NCI-H1930 (cell line): ENCODE data around the gene ZC4H2.
"Not testable (repeated sequence)": the region's sequence is repeated elsewhere in the genome, so short reads cannot be mapped to it uniquely, and the experiment has no call there.

ENCODE experiments used
- DNase-seq, 2 experiments: peaks; one replicate each; lab custom pipeline; 2025; lab: John Stamatoyannopoulos, UW

Gene ZC4H2, protein sequence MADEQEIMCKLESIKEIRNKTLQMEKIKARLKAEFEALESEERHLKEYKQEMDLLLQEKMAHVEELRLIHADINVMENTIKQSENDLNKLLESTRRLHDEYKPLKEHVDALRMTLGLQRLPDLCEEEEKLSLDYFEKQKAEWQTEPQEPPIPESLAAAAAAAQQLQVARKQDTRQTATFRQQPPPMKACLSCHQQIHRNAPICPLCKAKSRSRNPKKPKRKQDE

GRCh38 chrX:64975989-64976672 lies at the start of gene ZC4H2:
Gene ZC4H2, minus strand, starts transcription at chrX:64976450. Its CDS starts 73 bp downstream, at chrX:64976377.
- DNase-seq: peak; percentile 10 to 15

DNA sequence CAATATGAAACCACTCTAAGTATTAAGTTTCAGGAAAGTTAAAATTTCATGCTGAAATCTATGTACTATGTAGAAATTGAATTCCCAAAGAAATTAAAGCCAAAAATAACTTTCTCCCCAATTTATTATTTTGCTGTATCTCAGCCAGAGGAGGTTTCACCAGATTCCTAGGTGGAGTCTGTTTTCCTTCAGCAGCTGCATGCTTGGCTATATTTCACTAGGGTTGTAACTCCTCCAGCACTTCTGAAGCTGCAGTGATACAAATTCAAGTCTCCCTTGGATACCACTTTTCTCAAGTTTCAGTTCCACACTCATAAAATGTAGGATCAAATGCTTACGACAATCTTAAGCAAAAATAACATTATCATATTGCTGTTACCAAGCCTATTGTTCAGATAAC lies 41.2 kb upstream of the ZC4H2 start:
- no peak for DNase-seq

DNA sequence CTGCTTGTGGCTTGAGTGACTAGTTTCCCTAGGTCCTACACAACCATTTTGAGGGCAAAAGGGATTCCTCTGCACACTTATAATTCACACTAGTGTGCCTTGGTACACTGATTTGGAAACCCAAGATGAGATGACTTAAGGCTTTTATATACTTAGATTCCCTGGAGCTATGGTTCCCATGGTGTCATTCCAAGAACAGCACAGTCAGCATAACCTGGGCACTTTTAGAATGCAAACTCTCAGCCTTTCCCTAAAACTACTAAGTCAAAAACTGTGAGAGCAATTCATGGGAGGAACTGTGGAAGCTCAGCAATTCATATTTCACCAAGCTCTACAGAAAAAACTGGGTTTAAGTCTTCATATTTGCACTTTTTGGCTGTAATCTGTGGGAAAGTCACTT lies 38.0 kb upstream of the ZC4H2 start:
- DNase-seq: no peak

DNA sequence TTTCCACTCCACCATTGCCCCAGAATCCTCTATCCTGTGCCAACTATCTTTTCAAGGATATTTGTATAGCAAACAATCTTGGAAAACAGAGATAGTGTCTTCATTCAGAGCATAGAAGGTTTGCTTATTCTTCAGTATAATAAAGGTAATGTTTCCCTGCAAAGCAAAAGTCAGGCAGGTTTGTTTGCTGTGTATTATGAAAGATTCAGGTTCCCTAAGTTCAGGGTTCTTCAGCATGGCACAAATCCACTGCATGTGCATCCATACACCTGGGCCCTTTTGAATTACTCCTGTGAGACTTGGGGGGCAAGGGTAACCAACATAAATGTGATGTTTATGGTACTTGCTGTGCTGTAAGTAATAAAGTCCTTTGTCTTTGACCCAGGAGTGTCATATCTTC lies 33.2 kb upstream of the ZC4H2 start:
- DNase-seq: no peak

- DNase-seq: not testable (repeated sequence)
These were observed 26.0 kb upstream of the ZC4H2 start for GRCh38 chrX:65002208-65002607.

DNA sequence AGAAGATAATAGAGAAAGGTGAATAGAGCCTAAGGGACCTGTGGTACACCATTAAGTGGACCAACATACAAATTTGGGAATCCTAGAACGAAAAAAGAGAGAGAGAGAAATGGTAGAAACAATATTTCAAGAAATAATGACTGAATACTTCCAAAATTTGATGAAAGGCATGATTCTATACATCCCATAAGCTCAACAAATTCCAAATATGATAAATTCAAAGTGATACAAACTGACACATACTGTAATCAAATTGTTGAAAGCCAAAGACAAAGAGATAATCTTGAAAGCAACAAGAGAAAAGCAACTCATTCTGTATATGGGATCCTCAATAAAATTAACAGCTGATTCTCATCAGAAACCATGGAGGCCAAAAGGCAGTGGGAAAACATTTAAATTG lies 20.6 kb upstream of the ZC4H2 start:
- no peak for DNase-seq

GRCh38 chrX:64994131-64994798 lies 18.0 kb upstream of the ZC4H2 start:
- no peak for DNase-seq

DNA sequence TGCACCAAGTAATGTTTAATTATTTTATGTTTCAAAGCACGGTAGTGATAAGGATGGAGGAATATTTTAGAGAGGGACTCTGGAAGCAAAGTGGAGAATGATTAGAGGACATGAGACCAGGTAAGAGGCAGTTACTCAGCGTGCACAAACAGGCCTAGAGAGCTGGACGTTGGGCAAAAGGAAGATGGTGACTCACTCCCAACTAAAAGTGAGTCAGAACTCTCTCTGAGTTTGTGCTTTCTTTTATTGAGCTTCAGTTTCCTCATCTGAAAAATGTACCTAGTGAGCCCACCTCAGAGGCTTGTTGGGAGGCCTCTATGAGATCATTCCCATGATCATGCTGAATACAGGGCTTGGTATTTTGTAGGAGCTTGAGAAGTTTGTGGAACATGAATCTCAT lies 1.6 kb upstream of the ZC4H2 start:
- DNase-seq: no peak

GRCh38 chrX:64977051-64977450 lies 801 bp upstream of the ZC4H2 start:
- DNase-seq: no peak

DNA sequence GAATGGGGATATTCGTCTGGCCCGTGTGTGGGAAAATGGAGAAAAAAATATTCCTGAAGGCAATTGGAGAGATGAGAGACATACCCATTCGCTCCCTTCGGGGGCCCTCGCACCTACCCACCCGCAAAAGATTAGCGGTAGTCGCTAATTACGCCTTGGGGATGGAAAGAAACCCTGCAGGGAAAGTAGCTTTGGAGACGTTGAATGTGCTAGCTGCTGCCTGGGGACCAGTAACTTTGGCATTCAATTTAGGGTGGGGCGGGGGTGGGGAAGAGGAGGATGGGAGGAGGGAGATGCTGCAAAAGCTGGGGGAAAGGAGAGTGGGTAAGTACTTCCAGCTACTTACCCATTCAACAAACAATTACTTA lies 407 bp upstream of the ZC4H2 start:
- DNase-seq: no peak

- DNase-seq: no peak
These were observed 759 bp downstream of the ZC4H2 start for GRCh38 chrX:64975491-64975890.

DNA sequence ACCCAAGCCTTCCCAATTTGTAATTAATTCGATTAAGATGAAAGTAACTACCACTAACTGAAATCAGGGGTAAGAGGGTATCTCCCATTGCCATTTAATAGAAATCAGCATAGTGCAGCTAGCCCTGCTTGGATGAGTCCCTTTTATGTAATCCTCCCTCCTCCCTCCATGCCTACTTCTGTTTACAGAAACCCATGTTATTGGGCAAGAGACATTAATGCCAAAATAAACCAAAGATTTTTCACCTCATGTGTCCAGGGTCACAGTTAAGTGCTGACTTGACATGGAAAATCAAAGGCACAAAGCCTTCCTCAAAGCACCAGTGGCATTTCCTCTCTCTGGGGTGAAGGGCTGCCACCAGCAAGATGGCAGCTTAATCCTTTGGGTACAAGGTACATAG lies 50.8 kb downstream of the ZC4H2 start:
- DNase-seq: no peak

GRCh38 chrX:64908121-64908520 lies 68.1 kb downstream of the ZC4H2 start:
- no peak for DNase-seq

DNA sequence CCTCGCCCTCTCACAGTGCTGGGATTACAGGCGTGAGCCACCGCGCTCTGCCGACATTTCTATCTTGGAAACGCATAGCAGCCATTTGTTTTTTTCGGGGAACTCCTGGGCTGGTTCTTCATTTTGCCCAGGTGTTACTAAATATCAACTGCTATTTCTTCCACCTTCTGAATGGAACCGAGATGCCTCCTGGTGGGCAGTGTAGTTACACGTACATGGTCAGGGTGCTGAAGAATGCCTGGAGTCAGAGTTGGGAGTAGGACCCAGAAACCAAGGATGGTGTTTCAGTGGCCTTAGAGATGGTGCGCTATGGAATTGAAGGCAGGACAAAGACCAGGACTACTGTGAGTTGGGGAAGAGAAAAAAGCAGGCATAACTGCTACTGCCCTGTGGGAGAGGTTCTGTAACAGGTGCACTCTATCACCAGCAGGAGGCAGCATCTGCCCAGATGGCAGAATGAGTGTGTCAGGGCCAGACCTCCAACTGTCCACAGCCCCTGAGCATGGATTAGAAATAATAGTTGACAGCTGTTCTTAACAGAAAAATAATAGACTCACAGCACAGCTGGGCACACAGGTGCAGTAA lies 81.7 kb downstream of the ZC4H2 start:
- peak; percentile 2 to 13 for DNase-seq

DNA sequence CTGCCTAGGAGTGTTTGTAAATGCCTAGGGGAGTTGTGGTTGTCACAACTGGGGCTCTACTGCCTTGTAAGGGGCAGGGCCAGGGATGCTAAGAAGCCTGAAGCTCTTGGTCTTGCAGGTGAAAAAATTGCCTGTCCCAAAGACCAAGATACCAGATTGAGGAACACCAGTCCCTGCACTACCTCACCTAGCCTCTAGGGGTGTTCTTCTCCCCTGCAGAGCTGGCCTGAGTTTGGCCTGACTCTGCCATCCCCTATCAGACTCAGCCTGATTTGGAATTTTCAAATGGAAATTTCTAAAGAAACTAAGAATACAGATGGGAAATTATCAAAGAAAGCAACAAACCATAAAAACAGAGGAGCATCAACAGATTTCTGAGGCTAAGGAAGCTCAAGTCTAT lies 90.4 kb downstream of the ZC4H2 start:
- DNase-seq: no peak

DNA sequence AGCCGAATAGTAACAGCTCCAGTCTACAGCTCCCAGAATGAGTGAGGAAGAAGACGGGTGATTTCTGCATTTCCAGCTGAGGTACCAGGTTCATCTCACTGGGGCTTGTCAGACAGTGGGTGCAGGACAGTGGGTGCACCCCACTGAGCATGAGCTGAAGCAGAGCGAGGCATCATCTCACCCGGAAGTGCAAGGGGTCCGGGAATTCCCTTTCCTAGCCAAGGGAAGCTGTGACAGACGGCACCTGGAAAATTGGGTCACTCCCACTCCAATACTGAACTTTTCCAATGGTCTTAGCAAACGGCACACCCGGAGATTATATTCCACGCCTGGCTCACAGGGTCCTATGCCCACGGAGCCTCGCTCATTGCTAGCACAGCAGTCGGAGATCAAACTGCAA lies 97.5 kb downstream of the ZC4H2 start:
- not testable (repeated sequence) for DNase-seq

DNA sequence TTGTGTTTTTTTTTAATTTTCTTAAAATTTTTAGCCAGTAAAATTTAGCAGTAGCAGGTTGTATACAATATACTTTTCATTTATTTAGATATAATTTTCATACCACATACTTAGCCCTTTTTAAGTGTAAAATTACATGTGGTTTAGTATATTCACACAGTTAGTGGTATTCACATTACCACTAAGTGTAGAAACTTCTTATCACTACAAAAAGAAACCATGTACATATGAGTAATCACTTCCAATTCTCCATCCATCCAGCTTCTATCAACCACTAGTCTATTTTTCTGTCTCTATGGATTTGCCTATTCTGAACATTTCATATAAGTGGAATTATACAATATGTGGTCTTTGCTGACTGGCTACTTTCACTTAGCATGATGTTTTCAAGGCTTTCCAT lies 109.0 kb downstream of the ZC4H2 start:
- no peak for DNase-seq
